HepG2 (cell line): ENCODE measurements around the gene METTL15. TPM values are rescaled to one million over a fixed set of nuclear protein-coding genes. Genes with fewer than 3 reads are reported as not detected.

ENCODE experiments used
- AGO1 ChIP-seq: fragments of 200-400 bp; formaldehyde crosslinking; IDR thresholded peaks from 2 replicates; pipeline ENCODE4 v1.6.1; 2017; ENCODE audit warnings: mild to moderate bottlenecking, low read depth, low read length, moderate library complexity; ENCODE audit not compliant: poor library complexity, severe bottlenecking
- EZH2 ChIP-seq: conservative IDR thresholded peaks from 2 replicates; pipeline ENCODE4 v1.6.1; 2012; ENCODE audit warnings: mild to moderate bottlenecking, low read depth, low read length, moderate library complexity
- HINFP ChIP-seq: sonication (generic); formaldehyde crosslinking; IDR thresholded peaks from 2 replicates; pipeline ENCODE4 v1.4.0; 2020; ENCODE audit warnings: low read depth, mild to moderate bottlenecking, missing genetic modification reagents
- KAT8 ChIP-seq: IDR thresholded peaks from 2 replicates; pipeline ENCODE4 v1.6.1; 2016; ENCODE audit warnings: missing genetic modification reagents, missing compliant biosample characterization
- MYC ChIP-seq: sonication (generic); formaldehyde crosslinking; IDR thresholded peaks from 2 replicates; pipeline ENCODE4 v1.9.0; 2021; ENCODE audit warnings: missing genetic modification reagents, borderline replicate concordance
- NCOA2 ChIP-seq: sonication (generic); formaldehyde crosslinking; IDR thresholded peaks from 2 replicates; pipeline ENCODE4 v1.8.0; 2022; ENCODE audit warnings: inconsistent platforms
- POGK ChIP-seq: sonication (generic); formaldehyde crosslinking; conservative IDR thresholded peaks from 2 replicates; pipeline ENCODE4 v1.8.0; 2022; ENCODE audit warnings: mild to moderate bottlenecking, moderate library complexity, missing genetic modification reagents
- RBM22 ChIP-seq: fragments of 200-400 bp; formaldehyde crosslinking; optimal IDR thresholded peaks from 2 replicates; pipeline ENCODE3; 2017; ENCODE audit warnings: mild to moderate bottlenecking, low read length, moderate library complexity
- XRCC5 ChIP-seq: fragments of 200-400 bp; formaldehyde crosslinking; optimal IDR thresholded peaks from 2 replicates; pipeline ENCODE3; 2017; ENCODE audit warnings: mild to moderate bottlenecking, low read length
- ZBTB7B ChIP-seq: sonication (generic); formaldehyde crosslinking; IDR thresholded peaks from 2 replicates; pipeline ENCODE4 v1.4.0; 2020; ENCODE audit warnings: missing genetic modification reagents
- ZNF282 ChIP-seq: fragments of 450-650 bp; IDR thresholded peaks from 2 replicates; pipeline ENCODE4 v1.6.1; 2018; ENCODE audit not compliant: partially characterized antibody
- ZNF644 ChIP-seq: IDR thresholded peaks from 2 replicates; pipeline ENCODE4 v1.6.1; 2016; ENCODE audit warnings: low read depth
- ZNF674 ChIP-seq: sonication (generic); formaldehyde crosslinking; IDR thresholded peaks from 2 replicates; pipeline ENCODE4 v1.5.0; 2020; ENCODE audit warnings: low read depth, mild to moderate bottlenecking, missing genetic modification reagents
- ZNF768 ChIP-seq: sonication (generic); formaldehyde crosslinking; IDR thresholded peaks from 2 replicates; pipeline ENCODE4 v1.4.0; 2020; ENCODE audit warnings: missing genetic modification reagents
- polyA plus RNA-seq, 8 experiments: library from polyadenylated mRNA; depleted of rRNA in 3 of 8; stranded (reverse) in 7 of 8; unstranded in 1 of 8; fragments of >200 nt; fragmentation: Illumina TruSeq in 4 of 8; extraction: Trizol in 4 of 8; gene quantifications; 2 replicates each; pipeline versions ENCODE4 v1.2.1 to v1.2.3, GENCODE V29; 2011 to 2016; ENCODE audit warnings: low read depth in 4 of 8, missing spikeins in 1 of 8, mixed read lengths in 1 of 8; ENCODE audit not compliant: insufficient read depth in 1 of 8
- total RNA-seq, 5 experiments: library from RNA; depleted of rRNA; stranded (reverse); fragments of >200 nt; fragmentation: Illumina TruSeq; extraction: Trizol; gene quantifications; 2 replicates each; pipeline ENCODE4 v1.2.3, GENCODE V29; 2016; ENCODE audit warnings: low read depth in 1 of 5
- TF ChIP-seq, protein P1 (sequence below): sonication (generic); formaldehyde crosslinking; IDR thresholded peaks from 2 replicates; pipeline ENCODE4 v1.4.0; 2020; ENCODE audit warnings: missing genetic modification reagents
- TF ChIP-seq, protein P2 (sequence below): sonication (generic); formaldehyde crosslinking; IDR thresholded peaks from 2 replicates; pipeline ENCODE4 v1.5.0; 2020; ENCODE audit warnings: missing genetic modification reagents
- TF ChIP-seq, protein P3 (sequence below): sonication (generic); formaldehyde crosslinking; IDR thresholded peaks from 2 replicates; pipeline ENCODE4 v1.4.0; 2020; ENCODE audit warnings: missing genetic modification reagents, low read depth, mild to moderate bottlenecking, borderline replicate concordance
- TF ChIP-seq, protein P4 (sequence below): sonication (generic); formaldehyde crosslinking; IDR thresholded peaks from 2 replicates; pipeline ENCODE4 v1.8.0; 2022; ENCODE audit warnings: mild to moderate bottlenecking, missing genetic modification reagents, moderate library complexity

The METTL15 gene
- total and polyA plus RNA-seq, 2 of the 13 experiments (the other 11 are each of a cell fraction or from before 2014, with no cell fraction given): 6.5 to 14.0 TPM

DNA sequence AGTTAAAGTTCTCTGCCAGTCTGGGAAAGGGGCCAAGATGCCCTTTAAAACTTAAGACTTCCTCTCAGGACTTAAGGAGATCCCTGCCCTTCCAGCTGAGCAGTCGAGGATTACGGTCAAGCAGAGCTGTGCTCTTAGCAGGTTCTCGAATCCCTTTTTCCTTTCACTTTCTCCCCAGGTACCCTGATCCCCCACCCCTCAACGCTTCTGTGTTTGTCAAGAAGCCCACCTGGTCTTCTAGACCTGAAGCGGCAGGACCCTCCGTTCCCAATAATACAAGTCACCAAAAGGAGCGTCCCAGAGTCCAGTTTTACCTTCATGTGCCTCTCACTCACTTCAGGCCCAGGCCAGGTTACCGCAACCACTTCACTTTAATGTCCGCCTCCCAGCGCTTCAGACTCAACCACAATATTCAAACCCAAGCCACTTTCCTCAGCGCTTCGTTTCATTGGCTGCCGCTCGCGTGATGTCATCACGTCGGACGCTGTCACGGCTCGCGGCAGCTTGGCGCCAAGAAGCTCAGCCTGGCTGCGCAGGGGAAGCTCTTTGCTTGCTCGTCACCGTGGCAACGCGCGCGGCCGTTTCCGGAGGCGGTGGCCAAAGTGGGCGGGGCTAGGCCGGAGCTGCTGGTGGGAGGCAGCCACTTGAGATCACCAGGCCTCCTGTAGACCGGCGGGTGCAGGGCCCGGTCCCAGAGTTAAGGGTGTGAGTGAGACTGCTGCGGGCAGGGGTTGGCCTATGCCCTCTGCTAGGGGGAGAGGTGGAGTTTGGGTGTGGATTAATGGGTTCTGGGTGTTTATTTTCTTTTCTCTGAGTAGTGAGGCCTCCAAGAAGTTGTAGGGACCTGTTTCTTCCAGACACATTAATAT is at the start of gene METTL15, which contains the start of gene KIF18A (continued):
- TF ChIP-seq, protein P1, sequence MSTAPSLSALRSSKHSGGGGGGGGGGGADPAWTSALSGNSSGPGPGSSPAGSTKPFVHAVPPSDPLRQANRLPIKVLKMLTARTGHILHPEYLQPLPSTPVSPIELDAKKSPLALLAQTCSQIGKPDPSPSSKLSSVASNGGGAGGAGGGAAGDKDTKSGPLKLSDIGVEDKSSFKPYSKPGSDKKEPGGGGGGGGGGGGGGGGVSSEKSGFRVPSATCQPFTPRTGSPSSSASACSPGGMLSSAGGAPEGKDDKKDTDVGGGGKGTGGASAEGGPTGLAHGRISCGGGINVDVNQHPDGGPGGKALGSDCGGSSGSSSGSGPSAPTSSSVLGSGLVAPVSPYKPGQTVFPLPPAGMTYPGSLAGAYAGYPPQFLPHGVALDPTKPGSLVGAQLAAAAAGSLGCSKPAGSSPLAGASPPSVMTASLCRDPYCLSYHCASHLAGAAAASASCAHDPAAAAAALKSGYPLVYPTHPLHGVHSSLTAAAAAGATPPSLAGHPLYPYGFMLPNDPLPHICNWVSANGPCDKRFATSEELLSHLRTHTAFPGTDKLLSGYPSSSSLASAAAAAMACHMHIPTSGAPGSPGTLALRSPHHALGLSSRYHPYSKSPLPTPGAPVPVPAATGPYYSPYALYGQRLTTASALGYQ: no peak
- TF ChIP-seq NCOA2 (CRISPR knock-in tag) (peak; percentile 35; the same call in 1 of the 2 replicates), ZNF674 (CRISPR knock-in tag) (no peak), RBM22 (peak; percentile 81), ZNF768 (peak; percentile 19; the same call in 1 of the 2 replicates), KAT8 (CRISPR knock-in tag) (peak; percentile 91), MYC (CRISPR knock-in tag) (peak; percentile 71; the same call in 1 of the 2 replicates), POGK (CRISPR knock-in tag) (peak; percentile 89), ZNF282 (no peak), AGO1 (peak; percentile 67), HINFP (CRISPR knock-in tag) (0 out of 2 replicates have a peak, but pooled peaks have one; percentile 31), ZNF644 (CRISPR knock-in tag) (no peak), XRCC5 (peak; percentile 52), ZBTB7B (CRISPR knock-in tag) (peak; percentile 35; the same call in 1 of the 2 replicates), EZH2 (no peak)
- TF ChIP-seq, protein P2, sequence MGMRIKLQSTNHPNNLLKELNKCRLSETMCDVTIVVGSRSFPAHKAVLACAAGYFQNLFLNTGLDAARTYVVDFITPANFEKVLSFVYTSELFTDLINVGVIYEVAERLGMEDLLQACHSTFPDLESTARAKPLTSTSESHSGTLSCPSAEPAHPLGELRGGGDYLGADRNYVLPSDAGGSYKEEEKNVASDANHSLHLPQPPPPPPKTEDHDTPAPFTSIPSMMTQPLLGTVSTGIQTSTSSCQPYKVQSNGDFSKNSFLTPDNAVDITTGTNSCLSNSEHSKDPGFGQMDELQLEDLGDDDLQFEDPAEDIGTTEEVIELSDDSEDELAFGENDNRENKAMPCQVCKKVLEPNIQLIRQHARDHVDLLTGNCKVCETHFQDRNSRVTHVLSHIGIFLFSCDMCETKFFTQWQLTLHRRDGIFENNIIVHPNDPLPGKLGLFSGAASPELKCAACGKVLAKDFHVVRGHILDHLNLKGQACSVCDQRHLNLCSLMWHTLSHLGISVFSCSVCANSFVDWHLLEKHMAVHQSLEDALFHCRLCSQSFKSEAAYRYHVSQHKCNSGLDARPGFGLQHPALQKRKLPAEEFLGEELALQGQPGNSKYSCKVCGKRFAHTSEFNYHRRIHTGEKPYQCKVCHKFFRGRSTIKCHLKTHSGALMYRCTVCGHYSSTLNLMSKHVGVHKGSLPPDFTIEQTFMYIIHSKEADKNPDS (CRISPR knock-in tag): 0 out of 2 replicates have a peak, but pooled peaks have one; percentile 40
- TF ChIP-seq, protein P3, sequence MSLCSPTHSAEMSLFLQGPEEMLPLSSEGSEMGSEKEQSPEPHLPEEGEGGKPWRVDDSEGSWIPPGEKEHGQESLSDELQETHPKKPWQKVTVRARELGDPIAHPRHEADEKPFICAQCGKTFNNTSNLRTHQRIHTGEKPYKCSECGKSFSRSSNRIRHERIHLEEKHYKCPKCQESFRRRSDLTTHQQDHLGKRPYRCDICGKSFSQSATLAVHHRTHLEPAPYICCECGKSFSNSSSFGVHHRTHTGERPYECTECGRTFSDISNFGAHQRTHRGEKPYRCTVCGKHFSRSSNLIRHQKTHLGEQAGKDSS (CRISPR knock-in tag): no peak
- TF ChIP-seq, protein P4, sequence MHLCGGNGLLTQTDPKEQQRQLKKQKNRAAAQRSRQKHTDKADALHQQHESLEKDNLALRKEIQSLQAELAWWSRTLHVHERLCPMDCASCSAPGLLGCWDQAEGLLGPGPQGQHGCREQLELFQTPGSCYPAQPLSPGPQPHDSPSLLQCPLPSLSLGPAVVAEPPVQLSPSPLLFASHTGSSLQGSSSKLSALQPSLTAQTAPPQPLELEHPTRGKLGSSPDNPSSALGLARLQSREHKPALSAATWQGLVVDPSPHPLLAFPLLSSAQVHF (CRISPR knock-in tag): no peak
